PFSK-1 (cell line): ENCODE results near the gene TAGAP.

Source experiments
- POLR2AphosphoS5 ChIP-seq: IDR thresholded peaks from 2 replicates; pipeline ENCODE4 v1.6.1; 2012; ENCODE audit warnings: low read depth, mild to moderate bottlenecking, control low read depth, low read length, moderate library complexity
- SIN3A ChIP-seq: IDR thresholded peaks from 2 replicates; pipeline ENCODE4 v1.6.1; 2012; ENCODE audit warnings: mild to moderate bottlenecking, low read length, moderate library complexity, borderline replicate concordance; ENCODE audit not compliant: insufficient read depth

- no peak for TF ChIP-seq POLR2AphosphoS5
- TF ChIP-seq SIN3A = no peak
These were observed 21.1 kb upstream of the TAGAP start for GRCh38 chr6:159065759-159066329.
